Erythroblast (primary cell): ENCODE measurements around the gene SLC16A3.

ENCODE experiments used
- GATA1 ChIP-seq: IDR thresholded peaks from 2 replicates; pipeline ENCODE4 v1.6.1; 2011; ENCODE audit warnings: low read depth, mild to moderate bottlenecking, control low read depth, low read length, moderate library complexity
- POLR2A ChIP-seq: IDR thresholded peaks from 2 replicates; pipeline ENCODE4 v1.6.1; 2011; ENCODE audit warnings: mild to moderate bottlenecking, low read length

DNA sequence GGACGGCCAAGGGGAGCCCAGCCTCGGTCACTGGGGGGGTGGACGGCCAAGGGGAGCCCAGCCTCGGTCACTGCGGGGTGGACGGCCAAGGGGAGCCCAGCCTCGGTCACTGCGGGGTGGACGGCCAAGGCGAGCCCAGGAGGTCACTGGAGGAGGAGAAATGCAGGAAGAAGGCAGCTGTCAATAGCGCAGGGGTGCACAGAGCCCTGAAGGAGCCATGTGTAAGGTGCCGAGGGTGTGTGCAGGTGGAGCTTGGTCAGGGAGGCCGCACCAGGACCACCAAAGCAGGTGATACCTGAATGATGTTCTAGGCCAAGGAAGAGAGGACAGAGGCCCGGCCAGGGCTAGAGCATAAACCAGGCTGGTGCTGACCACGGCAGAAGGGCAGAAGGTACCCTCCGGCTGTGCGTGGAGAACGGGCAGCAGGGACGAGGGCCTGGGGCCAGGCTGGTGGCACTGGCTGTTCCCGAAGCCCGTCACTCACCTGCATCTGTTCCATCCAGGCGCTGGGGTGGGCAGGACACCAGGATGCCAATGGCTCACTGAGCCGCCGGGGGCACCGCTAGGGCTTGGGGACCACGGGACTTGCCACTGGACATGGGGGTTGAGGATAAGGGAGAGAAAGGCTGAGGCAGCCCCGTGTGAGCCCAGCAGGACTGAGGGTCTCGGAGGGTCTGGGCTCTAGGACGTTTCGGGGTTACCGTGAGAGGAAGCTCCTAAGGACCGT is 10.3 kb upstream of the SLC16A3 start:
- TF ChIP-seq POLR2A (no peak), GATA1 (no peak)
